Skeletal muscle cell (primary cell): ENCODE data around the gene LYRM1.

Experiments
- DNase-seq: peaks from one replicate; pipeline ENCODE4 v3.0.0-alpha.2; 2010; ENCODE audit warnings: low read depth
- H3K4me3 ChIP-seq: 2 replicates; pipeline ENCODE4 v1.5.1; 2011; ENCODE audit warnings: low read depth, mild to moderate bottlenecking, control low read depth, low read length, moderate library complexity

LYRM1 gene

DNA sequence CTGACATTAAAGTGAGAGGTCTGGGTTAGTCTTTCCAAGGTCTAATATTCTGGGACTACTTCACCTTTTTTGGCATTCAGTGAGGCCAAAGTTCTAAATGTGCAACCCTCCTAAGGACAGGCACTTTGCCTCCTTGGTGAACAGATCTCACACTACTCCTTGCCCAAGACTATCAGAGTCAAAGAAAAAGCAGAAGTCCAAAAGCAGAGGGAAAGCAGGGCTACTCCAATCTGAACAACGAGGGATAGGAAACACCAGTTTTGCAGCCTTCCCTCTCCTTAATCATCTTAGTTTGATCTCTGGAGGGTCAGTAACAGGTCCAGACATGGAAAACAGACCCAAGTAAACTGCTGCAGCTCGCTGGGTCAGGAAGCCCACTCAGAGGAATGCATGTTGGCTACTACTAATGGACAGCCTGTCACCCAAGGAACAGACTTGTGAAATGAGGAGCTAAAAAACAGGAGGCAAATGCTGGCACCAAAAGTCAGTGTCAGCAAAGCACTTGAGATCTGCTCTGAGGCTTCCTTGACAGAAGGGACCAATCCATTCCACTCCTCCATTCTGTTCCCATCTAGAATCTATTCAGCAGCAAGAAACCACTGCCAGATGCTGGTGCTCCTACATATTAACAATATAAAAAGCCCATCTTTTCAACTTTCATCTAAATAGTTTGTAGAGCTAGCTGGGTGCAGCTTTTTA lies 30.3 kb upstream of the LYRM1 start:
- no peak for DNase-seq

DNA sequence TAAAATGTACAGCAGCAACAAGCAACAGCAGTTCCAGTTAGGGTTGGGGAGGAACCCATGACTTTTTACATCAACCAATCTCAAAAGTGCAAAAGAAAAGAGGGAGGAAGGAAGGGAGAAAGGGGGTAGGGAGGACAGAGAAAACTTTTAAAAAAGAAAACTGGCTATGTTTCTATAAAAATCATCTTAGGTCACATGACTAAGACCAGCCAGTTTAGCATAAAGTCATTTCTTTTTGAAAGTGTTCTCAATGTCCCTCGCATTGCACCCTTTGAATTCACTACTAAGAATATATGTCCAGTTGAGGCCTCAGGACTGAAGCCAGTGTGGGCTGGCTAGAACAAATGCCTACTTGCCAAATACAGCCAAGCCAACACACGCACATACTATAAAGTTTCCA lies 29.3 kb upstream of the LYRM1 start:
- H3K4me3 ChIP-seq: no peak overlapping the region
- no peak for DNase-seq

More for the DNA sequence above, 30.3 kb upstream of the LYRM1 start:
- H3K4me3 ChIP-seq: no peak overlapping the region

DNA sequence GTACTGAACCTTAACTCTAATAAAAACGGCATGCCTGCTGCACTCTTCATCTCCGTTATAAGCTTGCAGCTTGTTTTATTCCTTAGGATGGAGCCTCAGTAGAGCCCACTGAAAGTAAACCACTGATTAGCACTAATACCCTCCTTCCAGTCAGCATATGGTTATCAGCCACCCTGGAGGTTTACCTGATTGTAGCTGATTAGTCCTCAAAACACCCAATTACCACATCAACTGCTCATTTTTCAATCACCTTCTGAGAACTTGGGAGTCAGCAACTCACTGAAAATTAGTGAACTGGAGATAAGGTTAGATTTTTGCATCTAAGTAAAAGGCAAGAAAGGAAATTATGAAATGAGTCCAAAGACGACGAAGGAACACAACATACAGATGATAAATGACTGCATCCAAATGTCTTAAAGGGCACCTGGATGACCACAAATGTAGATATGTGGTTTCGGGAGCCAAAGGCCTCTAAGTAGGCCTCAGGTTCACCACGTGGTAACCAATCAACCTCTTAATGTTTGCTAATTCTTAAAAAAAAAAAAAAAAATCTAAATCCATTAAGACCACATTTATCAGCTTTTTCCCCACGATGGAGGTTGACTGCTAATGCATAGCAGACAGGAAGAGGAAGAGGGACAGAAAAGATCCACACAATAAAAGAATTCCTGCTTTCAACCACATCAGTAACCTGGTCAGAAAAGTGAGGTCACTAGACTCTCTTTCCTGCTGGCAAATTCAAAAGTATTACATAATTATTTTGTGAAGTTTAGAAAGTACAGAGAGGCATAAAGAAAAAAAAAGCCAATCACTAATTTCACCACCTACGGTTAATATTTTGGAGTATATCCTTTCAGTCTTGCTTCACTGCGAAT lies 28.4 kb upstream of the LYRM1 start:
- DNase-seq: no peak
- no peak overlapping the region for H3K4me3 ChIP-seq

DNA sequence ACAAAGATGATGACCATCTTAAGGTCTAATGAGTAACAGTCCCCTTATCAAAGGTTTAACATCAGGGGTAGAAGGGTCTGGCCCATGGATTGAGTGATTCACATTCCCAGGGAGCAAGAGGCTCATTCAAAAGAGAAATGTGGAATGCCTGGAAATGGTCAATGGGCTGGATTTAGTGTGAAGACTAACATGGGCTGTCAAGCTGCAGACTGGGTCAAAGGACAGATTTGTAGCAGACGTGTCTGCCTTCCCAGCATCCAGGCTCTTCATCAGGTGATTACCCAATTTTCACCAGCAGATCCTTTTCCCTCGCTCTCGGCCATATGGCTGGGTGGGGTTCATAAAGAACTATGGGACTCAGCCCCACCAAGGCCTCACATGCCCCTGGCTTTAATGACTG lies 27.2 kb upstream of the LYRM1 start:
- no peak overlapping the region for H3K4me3 ChIP-seq

DNA sequence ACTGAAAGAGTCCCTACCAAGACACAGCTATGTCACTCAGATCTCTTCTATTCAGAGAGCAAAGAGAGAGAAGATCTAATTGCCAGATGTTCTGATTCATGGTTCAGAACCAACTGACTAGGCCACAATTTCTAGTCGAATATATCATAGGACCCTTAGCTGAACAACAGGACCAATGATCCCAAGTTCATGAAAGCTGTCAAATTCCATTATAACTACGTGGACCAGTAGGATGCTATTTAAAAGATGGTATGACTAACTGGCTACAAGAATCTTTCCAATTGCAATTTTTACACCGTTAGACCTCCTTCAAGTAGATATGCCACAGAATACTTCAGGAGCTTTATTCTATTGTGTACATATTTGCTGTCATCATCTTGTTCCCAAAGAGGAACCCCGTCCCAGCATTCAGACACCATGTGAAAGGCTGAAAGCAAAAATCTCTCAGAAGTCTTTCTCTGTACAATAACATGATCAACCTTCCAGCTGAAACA lies 26.4 kb upstream of the LYRM1 start:
- DNase-seq: no peak
- H3K4me3 ChIP-seq: no peak overlapping the region

More for the DNA sequence above, 27.2 kb upstream of the LYRM1 start:
- no peak for DNase-seq

DNA sequence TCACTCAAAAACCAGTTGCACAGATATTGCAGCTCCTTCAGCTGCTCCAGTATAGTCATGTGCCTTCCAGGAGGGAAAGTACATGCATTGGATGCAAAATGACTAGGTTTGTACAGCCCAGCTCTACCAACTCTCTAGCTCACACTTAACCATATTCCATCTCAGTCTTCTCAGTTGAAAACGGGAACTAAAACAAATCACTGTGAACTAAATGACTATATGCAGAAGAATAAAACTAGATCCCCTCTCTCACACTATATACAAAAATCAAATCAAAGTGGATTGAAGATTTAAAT lies 25.3 kb upstream of the LYRM1 start:
- no peak overlapping the region for H3K4me3 ChIP-seq
- no peak for DNase-seq

DNA sequence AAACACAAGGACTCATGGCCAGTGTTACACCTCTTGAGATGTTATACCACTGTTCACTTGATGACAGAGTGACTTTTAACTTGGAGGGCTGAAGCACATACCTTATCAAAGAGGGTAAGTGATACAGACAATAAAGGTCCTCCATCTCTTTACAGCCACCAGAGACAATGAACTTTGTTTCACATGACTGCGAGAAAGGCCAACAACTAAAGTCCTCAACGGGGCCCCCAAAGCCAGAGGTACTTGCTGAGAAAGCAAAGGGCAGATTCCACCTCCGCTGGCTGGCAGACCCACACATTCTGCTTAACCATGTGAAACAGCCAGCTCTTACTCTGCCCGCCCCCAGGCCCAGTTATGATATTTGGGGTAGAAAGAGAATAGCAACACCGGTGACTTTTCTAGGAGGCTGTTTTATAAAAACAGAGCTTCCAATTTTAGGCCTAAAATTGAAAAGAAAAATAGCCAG lies 21.9 kb upstream of the LYRM1 start:
- no peak overlapping the region for H3K4me3 ChIP-seq
- no peak for DNase-seq

DNA sequence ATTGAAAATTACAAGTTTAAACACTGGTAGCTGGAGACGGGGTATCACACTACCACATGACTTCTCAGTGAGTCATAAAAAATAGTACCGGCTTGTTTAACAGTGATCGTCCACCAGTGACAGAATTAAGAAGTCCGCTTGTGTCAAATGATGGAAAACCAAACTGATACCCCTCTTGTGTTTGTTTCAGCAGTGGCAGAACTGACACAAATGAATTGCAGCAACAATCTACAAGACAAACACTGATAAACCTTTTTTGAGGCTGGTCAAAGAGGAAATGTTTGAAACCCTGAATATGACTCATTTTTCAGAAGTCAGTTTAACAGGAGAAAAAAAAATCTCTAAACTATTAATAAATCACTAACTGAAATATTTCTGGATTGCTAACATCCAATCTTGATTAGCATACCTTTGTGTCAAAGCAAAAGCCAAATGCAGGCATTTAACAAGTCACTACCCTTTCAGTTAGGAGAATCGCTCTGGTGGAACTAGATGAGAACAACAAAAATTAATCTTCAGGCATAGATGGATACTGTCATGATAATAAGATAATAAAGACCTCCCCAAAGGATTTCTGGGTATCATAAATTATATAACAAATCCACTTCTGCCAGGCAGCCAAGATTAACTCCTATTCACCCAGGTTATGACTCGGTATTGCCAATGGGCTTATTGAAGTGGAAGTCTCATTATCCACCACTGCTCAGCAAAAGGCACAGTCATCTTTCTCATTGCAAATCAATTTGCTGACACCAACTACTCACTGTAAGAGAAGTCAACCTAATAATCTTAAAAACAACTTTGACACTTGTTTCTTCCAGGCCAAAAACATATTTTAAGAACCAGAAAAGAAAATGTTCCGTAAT lies 21.2 kb upstream of the LYRM1 start:
- H3K4me3 ChIP-seq: no peak overlapping the region
- no peak for DNase-seq

DNA sequence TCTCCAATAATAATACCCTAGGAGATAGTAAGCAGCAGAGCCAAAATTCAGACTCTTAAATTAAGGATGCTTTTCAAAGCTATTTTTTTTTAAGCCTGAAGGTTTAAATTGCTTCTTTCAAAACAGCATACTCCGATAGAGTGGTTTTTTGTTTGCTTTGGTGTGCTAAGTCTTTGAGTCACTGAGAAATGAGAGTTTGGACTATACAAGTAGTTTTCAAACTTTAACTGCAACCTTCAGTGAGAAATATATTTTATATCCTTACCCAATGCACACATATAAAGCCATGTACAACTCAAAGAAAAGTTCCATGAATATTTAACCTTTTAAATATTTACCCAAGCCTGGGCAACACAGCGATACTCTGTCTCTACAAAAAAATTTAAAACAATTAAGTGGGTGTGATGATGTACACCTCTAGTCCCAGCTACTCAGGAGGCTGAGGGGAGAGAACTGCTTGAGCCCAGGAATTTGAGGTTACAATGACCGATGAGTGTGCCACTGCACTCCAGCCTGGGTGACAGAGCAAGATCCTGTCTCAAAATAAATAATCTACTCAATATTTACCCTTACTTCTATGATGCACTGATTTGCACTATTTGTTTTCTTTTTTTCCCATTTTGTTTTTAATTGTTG lies 19.6 kb upstream of the LYRM1 start:
- no peak for DNase-seq
- H3K4me3 ChIP-seq: no peak overlapping the region

DNA sequence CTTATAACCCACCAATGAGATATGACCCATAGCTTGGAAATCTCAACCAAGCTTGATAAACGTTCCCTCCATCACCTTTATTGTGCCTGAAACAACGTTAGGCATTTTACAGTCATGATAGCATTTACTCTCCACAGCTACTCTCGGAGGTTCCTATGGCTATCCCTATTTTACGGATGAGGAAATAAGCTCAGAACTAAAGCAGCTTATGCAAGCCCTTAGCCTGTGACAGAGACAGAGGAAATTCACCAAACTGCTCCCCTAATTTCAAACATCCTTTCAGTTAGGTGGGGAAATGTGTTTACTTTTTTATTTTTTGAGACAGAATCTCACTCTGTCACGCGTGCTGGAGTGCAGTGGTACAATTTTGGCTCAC lies 19.1 kb upstream of the LYRM1 start:
- H3K4me3 ChIP-seq: no peak overlapping the region
- no peak for DNase-seq

DNA sequence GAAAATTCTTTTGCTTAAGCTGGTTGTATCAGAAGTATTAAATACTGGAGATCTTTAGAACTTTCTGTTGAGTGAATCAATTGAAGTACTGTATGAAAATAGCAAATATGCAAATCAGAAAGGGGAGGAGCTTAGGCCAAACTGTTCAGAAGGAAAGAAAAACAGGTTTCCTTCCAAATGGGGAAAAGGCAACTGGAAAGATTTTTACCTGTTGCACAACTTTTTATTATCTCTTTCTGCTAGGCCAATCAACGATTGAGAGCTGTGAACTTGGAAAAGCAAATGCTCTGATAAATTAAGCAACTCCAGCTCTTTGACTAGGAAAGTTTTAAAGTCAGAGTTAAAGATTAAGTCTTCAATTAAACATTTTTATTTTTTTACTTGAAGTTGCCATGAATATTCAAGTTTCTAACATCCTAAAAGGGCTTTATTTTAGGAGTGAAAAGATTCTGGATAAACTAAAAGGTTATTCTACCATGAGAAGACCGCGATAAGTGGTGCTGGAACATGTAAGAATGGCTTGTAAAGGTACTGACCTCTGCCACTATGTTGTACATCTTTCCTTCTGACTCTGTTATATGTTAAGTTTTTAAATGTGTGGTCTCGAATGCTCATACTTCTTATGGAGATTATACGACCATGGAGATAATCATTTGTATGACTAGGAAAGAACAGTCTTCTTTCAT lies 16.9 kb upstream of the LYRM1 start:
- no peak for DNase-seq
- H3K4me3 ChIP-seq: no peak overlapping the region

DNA sequence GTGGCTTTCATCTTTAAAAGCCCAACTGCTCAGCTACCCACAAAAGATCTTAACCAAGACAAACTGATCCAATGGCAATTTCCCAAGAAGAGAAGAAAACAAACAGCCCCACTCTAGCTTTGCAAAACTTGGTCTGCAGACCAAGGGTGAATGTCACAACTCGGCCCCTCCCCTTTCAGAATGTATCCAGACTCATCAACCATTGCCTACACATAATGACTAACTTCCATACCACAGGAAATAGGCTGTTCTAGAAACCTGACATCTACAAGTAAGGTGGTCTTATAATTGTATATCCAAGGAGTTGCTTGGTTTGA lies 16.4 kb upstream of the LYRM1 start:
- peak; percentile 80 for DNase-seq
- H3K4me3 ChIP-seq: no peak overlapping the region

DNA sequence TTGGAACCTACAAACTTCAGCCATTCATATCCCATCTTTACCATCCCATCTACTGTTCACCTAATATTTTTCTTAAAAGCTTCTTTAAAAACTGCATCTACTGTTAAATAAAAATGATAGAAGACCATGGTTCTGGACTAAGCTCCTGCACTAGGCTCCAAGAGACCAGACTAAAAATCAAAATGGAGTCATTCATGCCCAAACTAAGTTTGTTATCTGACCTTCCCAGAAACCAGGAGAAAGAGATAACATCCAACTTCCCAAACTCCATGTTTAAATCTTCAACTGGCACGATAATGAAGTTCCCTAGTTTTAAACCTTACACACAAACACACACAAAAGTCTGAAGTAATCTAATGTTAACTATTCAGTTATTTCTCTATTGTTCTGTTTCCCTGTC lies 14.3 kb upstream of the LYRM1 start:
- no peak for DNase-seq

DNA sequence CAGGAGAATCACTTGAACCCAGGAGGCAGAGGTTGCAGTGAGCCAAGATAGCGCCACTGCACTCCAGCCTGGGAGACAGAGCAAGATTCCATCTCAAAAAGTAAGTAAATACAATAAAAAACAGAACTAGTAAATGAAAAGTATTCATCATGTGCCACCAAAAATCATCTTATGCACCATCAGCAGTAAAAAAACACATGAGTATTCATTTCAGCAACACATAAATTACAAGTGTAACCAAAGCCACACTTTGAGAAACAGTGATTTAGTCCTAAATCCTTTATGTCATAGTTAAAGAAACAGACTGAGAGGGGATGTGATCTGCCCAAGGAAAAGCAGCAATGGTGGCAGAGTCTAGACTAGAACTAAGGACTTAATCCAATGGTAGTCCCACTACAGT lies 13.4 kb upstream of the LYRM1 start:
- DNase-seq: no peak
- H3K4me3 ChIP-seq: no peak overlapping the region

More for the DNA sequence above, 14.3 kb upstream of the LYRM1 start:
- no peak overlapping the region for H3K4me3 ChIP-seq

DNA sequence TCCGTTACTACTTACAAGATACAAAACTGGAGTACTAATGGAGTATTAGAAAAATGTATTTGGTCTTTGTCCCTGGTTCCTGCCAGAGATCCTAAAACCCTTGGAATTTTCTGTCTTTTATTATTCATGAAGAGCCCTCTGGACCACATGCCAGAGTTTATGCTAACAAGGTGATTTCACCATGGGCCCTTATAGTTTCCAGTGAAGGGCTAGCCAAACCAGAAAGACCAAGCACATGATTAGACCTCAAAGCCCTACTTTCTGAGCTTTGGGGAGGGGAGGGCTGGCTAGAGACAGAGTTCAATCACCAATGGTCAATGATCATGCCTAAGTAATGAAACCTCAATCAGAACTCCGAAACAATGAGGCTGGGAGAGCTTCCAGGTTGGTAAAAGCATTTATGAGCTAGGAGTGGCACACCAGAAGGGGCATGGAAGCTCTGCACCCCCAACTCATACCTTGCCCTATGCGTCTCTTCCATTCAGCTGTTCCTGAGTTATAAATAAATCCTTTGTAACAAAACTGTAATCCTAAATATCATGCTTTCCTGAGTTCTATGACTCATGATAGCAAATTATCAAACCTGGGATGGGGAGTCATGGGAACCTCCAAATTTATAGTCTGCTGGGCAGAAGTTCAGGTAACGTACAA lies 10.8 kb upstream of the LYRM1 start:
- no peak overlapping the region for H3K4me3 ChIP-seq
- DNase-seq: no peak

DNA sequence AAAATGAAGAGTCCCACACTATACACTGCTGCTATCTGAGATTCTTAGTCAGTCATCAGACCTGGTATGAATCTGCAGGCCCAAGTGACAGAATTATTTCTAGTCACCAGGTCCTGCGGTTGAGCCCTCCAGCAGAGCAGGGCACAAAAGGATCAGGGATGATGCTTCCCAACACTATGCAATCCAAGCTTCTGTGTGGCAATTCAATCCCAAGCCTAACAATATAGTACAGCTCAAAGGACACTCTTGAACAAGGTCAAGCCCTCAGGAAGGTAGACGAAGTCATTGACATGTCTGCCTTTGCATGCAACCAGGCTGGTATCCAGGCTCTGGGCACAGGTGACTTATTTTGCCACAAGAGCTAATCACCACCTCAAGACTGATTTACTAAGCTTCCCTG lies 6.2 kb upstream of the LYRM1 start:
- H3K4me3 ChIP-seq: no peak overlapping the region
- DNase-seq: no peak

DNA sequence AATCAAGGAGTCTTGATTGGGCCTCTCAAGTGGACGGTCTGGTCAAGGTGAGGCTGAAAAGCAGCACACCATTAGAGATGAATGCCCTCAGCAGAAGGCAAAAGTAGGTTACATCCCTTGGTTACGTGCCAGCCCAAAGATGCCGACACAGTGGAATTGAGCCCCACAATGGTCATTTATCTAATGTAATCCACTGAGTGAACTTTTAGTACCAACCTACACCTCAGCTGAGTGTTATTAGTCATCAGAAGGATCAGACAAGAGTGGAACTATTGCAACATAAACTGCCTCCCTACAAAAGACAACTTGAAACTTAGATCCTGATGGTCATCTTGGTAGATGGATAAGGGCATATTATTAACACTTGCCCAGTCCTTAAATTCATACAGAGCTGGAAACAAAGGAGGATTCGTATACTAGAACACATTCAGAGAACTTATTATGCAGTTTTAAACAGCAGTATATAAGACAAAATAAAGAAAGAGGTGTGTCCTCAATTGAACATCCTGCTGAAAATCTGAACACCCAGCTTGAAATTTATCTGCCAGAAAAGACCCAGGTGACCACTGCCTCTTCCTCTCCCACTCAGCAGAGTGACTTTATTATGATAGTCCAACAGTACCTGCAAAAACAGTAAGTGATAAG lies 3.2 kb upstream of the LYRM1 start:
- peak; percentile 47 for DNase-seq
- H3K4me3 ChIP-seq: peak overlapping the region; percentile 96

DNA sequence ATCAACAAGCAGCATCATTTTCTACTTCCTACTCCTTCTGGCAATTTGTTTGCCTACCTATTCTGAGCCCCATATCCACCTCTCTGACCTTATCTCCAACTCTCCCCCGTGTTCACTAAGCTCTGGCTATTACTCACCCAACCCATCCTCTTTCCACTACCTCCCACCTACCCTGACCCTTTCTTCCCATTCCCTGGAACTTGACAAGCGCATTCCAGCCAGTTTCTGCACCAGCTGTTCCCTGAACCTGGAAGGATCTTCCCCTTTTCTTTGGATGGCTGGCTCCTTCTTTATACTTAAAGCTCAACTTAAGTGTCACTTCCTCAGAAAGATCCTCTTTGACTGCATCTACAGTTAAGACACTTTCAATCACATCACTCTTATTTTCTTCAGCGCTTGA lies 2.6 kb upstream of the LYRM1 start:
- H3K4me3 ChIP-seq: peak overlapping the region; percentile 96
- no peak for DNase-seq
